Neural cell (in vitro differentiated cells): ENCODE results near the gene KRT20. TPM values are rescaled to one million over a fixed set of nuclear protein-coding genes. Genes with fewer than 3 reads are reported as not detected.

ENCODE experiments used
- H2AFZ ChIP-seq: fragments of 200-600, 300-800 bp; sonication (generic), shearing (Covaris generic); 2 replicates; pipeline ENCODE4 v1.6.0; 2014; ENCODE audit warnings: low read depth, mild to moderate bottlenecking, antibody characterized with exemption, low read length, moderate library complexity
- H3F3A ChIP-seq: fragments of 200-600 bp; shearing (Covaris generic); 2 replicates; pipeline ENCODE4 v1.6.1; 2016; ENCODE audit warnings: mild to moderate bottlenecking, moderate library complexity, mixed read lengths, antibody characterized with exemption, low read length; ENCODE audit not compliant: insufficient read depth, poor library complexity, severe bottlenecking
- H3K27ac ChIP-seq: fragments of 200-600, 300-800 bp; sonication (generic), shearing (Covaris generic); 2 replicates; pipeline ENCODE4 v1.5.1; 2014; ENCODE audit warnings: mild to moderate bottlenecking, low read length, moderate library complexity
- H3K27me3 ChIP-seq: fragments of 300-800, 200-600 bp; sonication (generic), shearing (Covaris generic); 2 replicates; pipeline ENCODE4 v1.6.0; 2014; ENCODE audit warnings: mild to moderate bottlenecking, low read depth, low read length, moderate library complexity; ENCODE audit not compliant: insufficient read depth
- H3K36me3 ChIP-seq: fragments of 300-800, 200-600 bp; sonication (generic), shearing (Covaris generic); 2 replicates; pipeline ENCODE4 v1.5.1; 2014; ENCODE audit warnings: mild to moderate bottlenecking, antibody characterized with exemption, low read length, moderate library complexity; ENCODE audit not compliant: insufficient read depth
- H3K4me2 ChIP-seq: fragments of 300-800, 200-600 bp; sonication (generic), shearing (Covaris generic); 2 replicates; pipeline ENCODE4 v1.6.0; 2014; ENCODE audit warnings: mild to moderate bottlenecking, low read length
- H3K4me3 ChIP-seq: fragments of 300-800, 200-600 bp; sonication (generic), shearing (Covaris generic); 2 replicates; pipeline ENCODE4 v1.5.1; 2014; ENCODE audit warnings: mild to moderate bottlenecking, low read length, moderate library complexity
- H3K79me2 ChIP-seq: fragments of 200-600 bp; shearing (Covaris generic); replicated peaks from 2 replicates; pipeline ENCODE4 v1.6.0; 2014; ENCODE audit warnings: mild to moderate bottlenecking, low read length, moderate library complexity; ENCODE audit not compliant: insufficient read depth
- H3K9ac ChIP-seq: fragments of 300-800, 200-600 bp; sonication (generic), shearing (Covaris generic); 2 replicates; pipeline ENCODE4 v1.6.1; 2016; ENCODE audit warnings: mild to moderate bottlenecking, low read length, mixed read lengths
- H3K9me2 ChIP-seq: fragments of 200-600 bp; shearing (Covaris generic); 2 replicates; pipeline ENCODE4 v1.6.1; 2016; ENCODE audit warnings: mild to moderate bottlenecking, low read length, mixed read lengths; ENCODE audit not compliant: insufficient read depth
- H3K9me3 ChIP-seq: fragments of 200-600, 300-800 bp; sonication (generic), shearing (Covaris generic); 2 replicates; pipeline ENCODE4 v1.6.1; 2016; ENCODE audit warnings: mild to moderate bottlenecking, mixed run types, low read length, moderate library complexity, mixed read lengths
- H4K20me1 ChIP-seq: fragments of 200-600 bp; shearing (Covaris generic); 2 replicates; pipeline ENCODE4 v1.6.1; 2016; ENCODE audit warnings: mild to moderate bottlenecking, mixed run types; ENCODE audit not compliant: insufficient read depth
- CTCF ChIP-seq: fragments of 450-650 bp; IDR thresholded peaks from 2 replicates; pipeline ENCODE4 v1.5.1; 2014; ENCODE audit warnings: antibody characterized with exemption, mild to moderate bottlenecking, moderate library complexity; ENCODE audit not compliant: poor library complexity, severe bottlenecking
- EP300 ChIP-seq: fragments of 450-650 bp; conservative IDR thresholded peaks from 2 replicates; pipeline ENCODE4 v1.6.1; 2014; ENCODE audit warnings: antibody characterized with exemption, mild to moderate bottlenecking, moderate library complexity; ENCODE audit not compliant: poor library complexity, severe bottlenecking
- EZH2 ChIP-seq: fragments of 200-600, 300-800 bp; shearing (Covaris generic), sonication (generic); IDR thresholded peaks from 2 replicates; pipeline ENCODE4 v1.6.1; 2014; ENCODE audit warnings: antibody characterized with exemption, low read length, borderline replicate concordance, mild to moderate bottlenecking; ENCODE audit not compliant: insufficient read depth, poor library complexity, severe bottlenecking
- MXI1 ChIP-seq: fragments of 450-650 bp; conservative IDR thresholded peaks from 2 replicates; pipeline ENCODE4 v1.6.1; 2014; ENCODE audit warnings: antibody characterized with exemption, mild to moderate bottlenecking; ENCODE audit not compliant: poor library complexity, severe bottlenecking
- POLR2AphosphoS5 ChIP-seq: IDR thresholded peaks from 2 replicates; pipeline ENCODE4 v1.6.1; 2012
- RAD21 ChIP-seq: fragments of 450-650 bp; conservative IDR thresholded peaks from 2 replicates; pipeline ENCODE4 v1.6.1; 2014; ENCODE audit warnings: antibody characterized with exemption, mild to moderate bottlenecking, moderate library complexity
- REST ChIP-seq: IDR thresholded peaks from 2 replicates; pipeline ENCODE4 v1.6.1; 2012; ENCODE audit warnings: borderline replicate concordance
- SMC3 ChIP-seq: fragments of 450-650 bp; conservative IDR thresholded peaks from 2 replicates; pipeline ENCODE4 v1.6.1; 2014; ENCODE audit warnings: antibody characterized with exemption, mild to moderate bottlenecking, moderate library complexity; ENCODE audit not compliant: poor library complexity
- TAF1 ChIP-seq: IDR thresholded peaks from 2 replicates; pipeline ENCODE4 v1.6.1; 2012; ENCODE audit warnings: low read depth
- polyA plus RNA-seq: library from polyadenylated mRNA; depleted of rRNA; stranded (reverse); fragments of >200 nt; gene quantifications from 2 replicates; pipeline ENCODE4 v1.2.3, GENCODE V29; 2014

The KRT20 gene
- polyA plus RNA-seq, 1 donor from 2014 or later: not detected

GRCh38 chr17:40848583-40849235 is 36.3 kb downstream of the KRT20 start:
- Histone ChIP-seq H3F3A (no peaks in the 10 kb centered on the region), H3K9ac (no peak overlapping the region), H3K4me2 (no peak overlapping the region), H4K20me1 (no peaks in the 10 kb centered on the region), H3K79me2 (no peaks in the 10 kb centered on the region), H3K27ac (no peak overlapping the region), H3K27me3 (no peaks in the 10 kb centered on the region), H3K36me3 (no peaks in the 10 kb centered on the region), H3K4me3 (no peak overlapping the region), H3K9me3 (no peaks in the 10 kb centered on the region), H2AFZ (no peak overlapping the region), H3K9me2 (no peaks in the 10 kb centered on the region)
- TF ChIP-seq EP300 (no peak), EZH2 (no peak), POLR2AphosphoS5 (no peak), REST (no peak), TAF1 (no peak), RAD21 (no peak), CTCF (no peak), SMC3 (no peak), MXI1 (no peak)

GRCh38 chr17:40846515-40847144 is 38.4 kb downstream of the KRT20 start:
- Histone ChIP-seq H3K4me2 (no peak overlapping the region), H3K27me3 (no peaks in the 10 kb centered on the region), H2AFZ (no peak overlapping the region), H3K79me2 (no peaks in the 10 kb centered on the region), H3F3A (no peaks in the 10 kb centered on the region), H3K9ac (no peak overlapping the region), H3K36me3 (no peaks in the 10 kb centered on the region), H3K9me2 (no peaks in the 10 kb centered on the region), H3K27ac (no peak overlapping the region), H4K20me1 (no peaks in the 10 kb centered on the region), H3K9me3 (no peaks in the 10 kb centered on the region), H3K4me3 (no peak overlapping the region)
- no peak for TF ChIP-seq MXI1
- TF ChIP-seq TAF1: no peak
- no peak for TF ChIP-seq EP300
- no peak for TF ChIP-seq POLR2AphosphoS5
- TF ChIP-seq RAD21: no peak
- TF ChIP-seq SMC3: no peak
- TF ChIP-seq REST: no peak
- TF ChIP-seq EZH2: no peak
- TF ChIP-seq CTCF: no peak
